H1 (cell line): Measurements from ENCODE around the gene TBC1D4. TPM values are rescaled to one million over a fixed set of nuclear protein-coding genes. Genes with fewer than 3 reads are reported as not detected.

Experiments used
- CTCF ChIA-PET: fragments of 300-600 bp; sonication (Branson Sonifier 250); formaldehyde crosslinking; loops from one replicate; lab custom pipeline; 2021; ENCODE audit not compliant: partially characterized antibody; lab: Charles Lee
- POLR2A ChIA-PET: fragments of 300-600 bp; sonication (Branson Sonifier 250); formaldehyde crosslinking; loops from one replicate; lab custom pipeline; 2021; ENCODE audit warnings: inconsistent platforms; ENCODE audit not compliant: partially characterized antibody; lab: Charles Lee
- DNase-seq, 2 experiments: peaks; one replicate each; pipeline versions ENCODE4 v3.0.0 to v3.0.0-alpha.2; 2010 to 2022; ENCODE audit warnings: low spot score in 2 of 2, low read depth in 1 of 2, mixed read lengths in 1 of 2
- FAIRE-seq: peaks from 2 replicates; lab custom pipeline; 2011; peaks lifted over from hg19 to GRCh38; lab: Jason Lieb, UNC
- H2AFZ ChIP-seq: 2 replicates; pipeline ENCODE4 v1.8.1; 2012; ENCODE audit warnings: low read length, inconsistent platforms
- H2AK5ac ChIP-seq: 2 replicates; pipeline ENCODE4 v1.6.1; 2013; ENCODE audit warnings: low read depth, low read length
- H2BK120ac ChIP-seq: replicated peaks from 2 replicates; pipeline ENCODE3; 2013; ENCODE audit warnings: low read depth, low read length, inconsistent platforms
- H2BK12ac ChIP-seq: 2 replicates; pipeline ENCODE4 v1.6.1; 2013; ENCODE audit warnings: low read depth, low read length
- H2BK15ac ChIP-seq: 2 replicates; pipeline ENCODE4 v1.6.1; 2013; ENCODE audit warnings: low read length
- H2BK20ac ChIP-seq: 2 replicates; pipeline ENCODE4 v1.6.1; 2013; ENCODE audit warnings: low read length
- H2BK5ac ChIP-seq: 2 replicates; pipeline ENCODE4 v1.6.1; 2013; ENCODE audit warnings: low read depth, low read length
- H3K14ac ChIP-seq: 2 replicates; pipeline ENCODE4 v1.6.1; 2013; ENCODE audit warnings: inconsistent platforms; ENCODE audit not compliant: insufficient read length
- H3K18ac ChIP-seq: 2 replicates; pipeline ENCODE4 v1.6.1; 2013; ENCODE audit warnings: low read length; ENCODE audit errors: extremely low read depth
- H3K23ac ChIP-seq: 2 replicates; pipeline ENCODE4 v1.6.1; 2013; ENCODE audit warnings: inconsistent platforms; ENCODE audit not compliant: insufficient read length
- H3K23me2 ChIP-seq: 2 replicates; pipeline ENCODE4 v1.6.1; 2013; ENCODE audit warnings: low read depth, low read length
- H3K27ac ChIP-seq: 2 replicates; pipeline ENCODE4 v1.6.1; 2011; ENCODE audit warnings: low read depth, low read length, inconsistent platforms
- H3K27me3 ChIP-seq, 4 experiments: replicated peaks in 1 of 4; 1 replicate in 1 of 4; 2 replicates in 3 of 4; pipeline versions ENCODE4 v1.6.1 to v1.8.1; 2011 to 2013; ENCODE audit warnings: low read length in 3 of 4, mild to moderate bottlenecking in 3 of 4, inconsistent platforms in 2 of 4, mixed read lengths in 2 of 4, moderate library complexity in 1 of 4; ENCODE audit not compliant: control insufficient read depth in 3 of 4, insufficient read depth in 3 of 4; ENCODE audit errors: extremely low read depth in 1 of 4
- H3K36me3 ChIP-seq, 4 experiments: 2 replicates each; pipeline versions ENCODE4 v1.6.1 to v1.8.1; 2011 to 2013; ENCODE audit warnings: mild to moderate bottlenecking in 4 of 4, low read length in 3 of 4, moderate library complexity in 2 of 4, control low read depth in 1 of 4, inconsistent platforms in 1 of 4; ENCODE audit not compliant: insufficient read depth in 4 of 4, control insufficient read depth in 2 of 4
- H3K4ac ChIP-seq: replicated peaks from 2 replicates; pipeline ENCODE3; 2013; ENCODE audit warnings: low read length, low read depth, mixed read lengths, inconsistent platforms; ENCODE audit not compliant: insufficient read length
- H3K4me1 ChIP-seq, 4 experiments: replicated peaks in 1 of 4; 1 replicate in 1 of 4; 2 replicates in 3 of 4; pipeline versions ENCODE4 v1.6.1 to v1.8.1; 2011 to 2013; ENCODE audit warnings: low read length in 3 of 4, inconsistent platforms in 2 of 4, mixed read lengths in 1 of 4; ENCODE audit not compliant: insufficient read depth in 4 of 4, control insufficient read depth in 3 of 4
- H3K4me2 ChIP-seq, 2 experiments: 2 replicates each; pipeline versions ENCODE4 v1.6.1 to v1.8.1; 2011 to 2013; ENCODE audit warnings: low read depth in 2 of 2, low read length in 2 of 2, control low read depth in 1 of 2, inconsistent platforms in 1 of 2, mild to moderate bottlenecking in 1 of 2; ENCODE audit not compliant: insufficient read depth in 1 of 2
- H3K4me3 ChIP-seq, 4 experiments: fragments of 200-600, 300-600 bp in 1 of 4; sonication (generic), shearing (Covaris generic), sonication (Bioruptor Twin) in 1 of 4; 2 replicates each; pipeline versions ENCODE4 v1.5.1 to v1.8.1; 2011 to 2016; ENCODE audit warnings: low read length in 4 of 4, low read depth in 3 of 4, control low read depth in 2 of 4, inconsistent platforms in 2 of 4, mild to moderate bottlenecking in 2 of 4, mixed read lengths in 1 of 4, moderate library complexity in 1 of 4; ENCODE audit not compliant: insufficient read depth in 2 of 4; ENCODE audit errors: extremely low read depth in 1 of 4
- H3K56ac ChIP-seq: replicated peaks from 2 replicates; pipeline ENCODE3; 2013; ENCODE audit warnings: low read depth, mild to moderate bottlenecking, mixed read lengths, low read length, inconsistent platforms; ENCODE audit not compliant: insufficient read length
- H3K79me1 ChIP-seq: 2 replicates; pipeline ENCODE4 v1.6.1; 2013; ENCODE audit warnings: low read depth, low read length, control low read depth
- H3K79me2 ChIP-seq, 2 experiments: 2 replicates each; pipeline versions ENCODE4 v1.6.1 to v1.8.1; 2012 to 2013; ENCODE audit warnings: low read length in 2 of 2, mild to moderate bottlenecking in 2 of 2, inconsistent platforms in 1 of 2; ENCODE audit not compliant: insufficient read depth in 2 of 2, control insufficient read depth in 1 of 2
- H3K9ac ChIP-seq, 4 experiments: replicated peaks in 1 of 4; 1 replicate in 1 of 4; 2 replicates in 3 of 4; pipeline versions ENCODE4 v1.6.1 to v1.8.1; 2011 to 2013; ENCODE audit warnings: low read depth in 3 of 4, low read length in 3 of 4, control low read depth in 2 of 4, mild to moderate bottlenecking in 2 of 4, moderate library complexity in 2 of 4, inconsistent platforms in 1 of 4; ENCODE audit errors: extremely low read depth in 1 of 4
- H3K9me3 ChIP-seq, 2 experiments: 2 replicates each; pipeline versions ENCODE4 v1.6.1 to v1.8.1; 2012 to 2013; ENCODE audit warnings: mild to moderate bottlenecking in 2 of 2, moderate library complexity in 2 of 2, control low read depth in 1 of 2, inconsistent platforms in 1 of 2, low read depth in 1 of 2, low read length in 1 of 2, mixed read lengths in 1 of 2; ENCODE audit not compliant: insufficient read depth in 2 of 2
- H4K20me1 ChIP-seq, 2 experiments: replicated peaks in 1 of 2; 2 replicates each; pipeline versions ENCODE3 to v1.8.1; 2011 to 2013; ENCODE audit warnings: inconsistent platforms in 2 of 2, low read length in 2 of 2, mild to moderate bottlenecking in 1 of 2; ENCODE audit not compliant: insufficient read depth in 2 of 2, control insufficient read depth in 1 of 2
- H4K5ac ChIP-seq: 2 replicates; pipeline ENCODE4 v1.6.1; 2013; ENCODE audit warnings: low read length, low read depth, mixed read lengths, inconsistent platforms; ENCODE audit not compliant: insufficient read length
- H4K8ac ChIP-seq: 2 replicates; pipeline ENCODE4 v1.8.0; 2013; ENCODE audit warnings: mild to moderate bottlenecking, moderate library complexity, low read length, inconsistent platforms; ENCODE audit not compliant: insufficient read depth; ENCODE audit errors: extremely low read depth
- H4K91ac ChIP-seq: replicated peaks from 2 replicates; pipeline ENCODE3; 2013; ENCODE audit warnings: low read length, mixed read lengths, inconsistent platforms; ENCODE audit not compliant: insufficient read length
- CEBPB ChIP-seq: IDR thresholded peaks from 2 replicates; pipeline ENCODE4 v1.6.1; 2012; ENCODE audit warnings: low read depth, low read length
- JUND ChIP-seq: IDR thresholded peaks from 2 replicates; pipeline ENCODE4 v1.6.1; 2011; ENCODE audit warnings: mild to moderate bottlenecking, improper control_type of control experiment, low read length
- KDM5A ChIP-seq: fragments of 200-600 bp; IDR thresholded peaks from 2 replicates; pipeline ENCODE4 v1.7.1; 2012; ENCODE audit warnings: mild to moderate bottlenecking, low read length, inconsistent platforms, mixed read lengths
- MAFK ChIP-seq: IDR thresholded peaks from 2 replicates; pipeline ENCODE4 v1.6.1; 2012; ENCODE audit warnings: low read depth, mild to moderate bottlenecking, improper control_type of control experiment, low read length
- POLR2AphosphoS5 ChIP-seq: IDR thresholded peaks from 2 replicates; pipeline ENCODE4 v1.6.1; 2011; ENCODE audit warnings: low read depth, low read length
- POU5F1 ChIP-seq: IDR thresholded peaks from 2 replicates; pipeline ENCODE4 v1.6.1; 2011; ENCODE audit warnings: low read depth, mild to moderate bottlenecking, low read length, moderate library complexity
- SP2 ChIP-seq: IDR thresholded peaks from 2 replicates; pipeline ENCODE4 v1.6.1; 2012; ENCODE audit warnings: mild to moderate bottlenecking, low read length, inconsistent platforms
- SRF ChIP-seq: IDR thresholded peaks from 2 replicates; pipeline ENCODE4 v1.6.1; 2011; ENCODE audit warnings: mild to moderate bottlenecking, low read depth, low read length, moderate library complexity
- TAF1 ChIP-seq: IDR thresholded peaks from 2 replicates; pipeline ENCODE4 v1.6.1; 2011; ENCODE audit warnings: mild to moderate bottlenecking, low read depth, low read length
- TBP ChIP-seq: IDR thresholded peaks from 2 replicates; pipeline ENCODE4 v1.6.1; 2011; ENCODE audit warnings: low read depth, low read length, improper control_type of control experiment
- USF2 ChIP-seq: IDR thresholded peaks from 2 replicates; pipeline ENCODE4 v1.6.1; 2011; ENCODE audit warnings: low read length, improper control_type of control experiment
- ZNF274 ChIP-seq: IDR thresholded peaks from 2 replicates; pipeline ENCODE4 v1.7.0; 2012; ENCODE audit warnings: low read length, borderline replicate concordance; ENCODE audit errors: extremely low read depth
- WGBS, 2 experiments: shearing (Covaris generic) in 1 of 2; methylation state at CpG; one replicate each; pipeline versions ENCODE4 v1.1.6 to v1.1.7; 2013 to 2015; ENCODE audit warnings: low lambda C conversion rate in 2 of 2, mixed read lengths in 2 of 2, inconsistent platforms in 1 of 2, low coverage in 1 of 2, missing lambda C conversion rate in 1 of 2; ENCODE audit not compliant: insufficient replicate concordance in 2 of 2, insufficient coverage in 1 of 2, insufficient read length in 1 of 2; ENCODE audit errors: extremely low coverage in 1 of 2, missing lambda C conversion rate in 1 of 2; 5-methylcytosine and 5-hydroxymethylcytosine counted together
- polyA plus RNA-seq, 7 experiments: library from polyadenylated mRNA; depleted of rRNA in 3 of 7; stranded (reverse) in 5 of 7; unstranded in 2 of 7; fragments of >200 nt in 5 of 7; fragments of 200-250 nt in 2 of 7; gene quantifications; 1 replicate in 5 of 7; 2 replicates in 1 of 7; 4 replicates in 1 of 7; pipeline versions ENCODE4 v1.2.1 to v1.2.3, GENCODE V29; 2011 to 2013; ENCODE audit warnings: missing spikeins in 2 of 7, mixed read lengths in 2 of 7
- total RNA-seq: library from RNA; stranded (reverse); fragmentation: NEBNext Ultra II Directional; extraction: Animal tissue kit (Norgen Biotek cat#: 25700); gene quantifications from 2 replicates; pipeline ENCODE4 v1.2.1, GENCODE V29; 2021
- TF ChIP-seq, protein P1 (sequence below): IDR thresholded peaks from 2 replicates; pipeline ENCODE4 v1.6.1; 2011; ENCODE audit warnings: low read depth, mild to moderate bottlenecking, low read length; ENCODE audit not compliant: insufficient read depth

Gene TBC1D4
- total and polyA plus RNA-seq, 2 of the 8 experiments (the other 6 are each of a cell fraction or from before 2014, with no cell fraction given), result 16.7 to 39.0 TPM

- Histone ChIP-seq H2BK15ac (no peak overlapping the region), H3K18ac (no peak overlapping the region), H2BK5ac (no peak overlapping the region), H3K4ac (no peak overlapping the region), H4K91ac (no peak overlapping the region), H3K23me2 (no peaks in the 10 kb centered on the region), H2BK120ac (no peak overlapping the region), H3K27ac (no peak overlapping the region), H3K9me3 (0 out of 4 replicates have a peak, but pooled peaks cover 0 to 4% of the 10 kb centered on the region in 2 experiments), H2BK20ac (no peak overlapping the region), H3K4me3 (no peak overlapping the region), H3K27me3 (no peaks in the 10 kb centered on the region), H4K5ac (no peak overlapping the region), H3K56ac (no peak overlapping the region), H3K23ac (no peak overlapping the region), H3K36me3 (peaks cover 0 to 8% (median 2%) of the 10 kb centered on the region in 4 experiments; a peak in 3 of 8 replicates), H3K4me2 (no peak overlapping the region), H3K14ac (no peak overlapping the region), H3K79me2 (no peaks in the 10 kb centered on the region), H3K9ac (no peak overlapping the region), H3K79me1 (no peaks in the 10 kb centered on the region), H4K8ac (no peak overlapping the region), H3K4me1 (peaks cover 0 to 6% (median 0%) of the 10 kb centered on the region in 4 experiments; a peak in 1 of 7 replicates), H2AK5ac (no peak overlapping the region), H2BK12ac (no peak overlapping the region), H2AFZ (no peak overlapping the region), H4K20me1 (no peaks in the 10 kb centered on the region)
- no peak for TF ChIP-seq MAFK
- TF ChIP-seq POLR2AphosphoS5, result no peak
- no peak for TF ChIP-seq CEBPB
- TF ChIP-seq POU5F1, result no peak
- no peak for TF ChIP-seq ZNF274
- no peak for TF ChIP-seq TAF1
- TF ChIP-seq SRF, result no peak
- no peak for TF ChIP-seq JUND
- TF ChIP-seq TBP, result no peak
- TF ChIP-seq SP2, result no peak
- no peak for TF ChIP-seq USF2
- TF ChIP-seq, protein P1, sequence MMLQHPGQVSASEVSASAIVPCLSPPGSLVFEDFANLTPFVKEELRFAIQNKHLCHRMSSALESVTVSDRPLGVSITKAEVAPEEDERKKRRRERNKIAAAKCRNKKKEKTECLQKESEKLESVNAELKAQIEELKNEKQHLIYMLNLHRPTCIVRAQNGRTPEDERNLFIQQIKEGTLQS, result no peak
- no peak for TF ChIP-seq KDM5A
- WGBS, 2 experiments, result 89% methylated on average over 6 of the region's 6 CpGs; no CpG with 5 or more reads in 1 of the 2 experiments
- CTCF ChIA-PET, result interaction anchor here (1.4 kb wide), 1 partner anchor 14 kb away, joined by 4 read pairs; no protein-coding TSS in a partner anchor
- FAIRE-seq, result no peak
- POLR2A ChIA-PET, result no interaction called here
- DNase-seq, result no peak
These were observed 128.2 kb downstream of the TBC1D4 start for GRCh38 chr13:75353781-75354193.
